B cell (primary cell): ENCODE results near the gene IFNK.

Experiments
- EZH2 ChIP-seq: IDR thresholded peaks from 2 replicates; pipeline ENCODE4 v1.6.1; 2012; ENCODE audit warnings: borderline replicate concordance, low read depth, mild to moderate bottlenecking, moderate library complexity, low read length; ENCODE audit not compliant: insufficient read depth, poor library complexity, severe bottlenecking
- TF ChIP-seq, protein P1 (sequence below): fragments of 200-600 bp; IDR thresholded peaks from one replicate; pipeline ENCODE4 v1.8.0; 2022; ENCODE audit warnings: antibody characterized with exemption, mild to moderate bottlenecking

DNA sequence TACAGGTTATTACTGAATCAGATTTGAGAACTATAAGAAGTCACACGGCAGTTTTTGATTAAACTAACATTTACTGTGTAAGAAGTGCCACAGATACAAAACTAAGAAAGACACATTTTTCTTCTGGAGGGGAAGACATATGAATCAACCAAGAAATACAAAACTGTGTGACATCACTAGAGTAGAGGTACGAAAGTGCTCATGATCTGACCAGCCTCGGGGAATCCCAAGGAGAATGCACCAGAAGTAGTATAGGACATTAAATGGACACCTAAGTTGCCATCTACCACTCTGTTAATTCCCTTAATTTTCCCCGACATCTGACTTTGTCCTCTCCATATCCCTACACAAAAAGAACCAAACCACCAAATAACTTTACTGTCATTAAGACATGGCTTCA, 5.3 kb upstream of the IFNK start:
- TF ChIP-seq, protein P1, sequence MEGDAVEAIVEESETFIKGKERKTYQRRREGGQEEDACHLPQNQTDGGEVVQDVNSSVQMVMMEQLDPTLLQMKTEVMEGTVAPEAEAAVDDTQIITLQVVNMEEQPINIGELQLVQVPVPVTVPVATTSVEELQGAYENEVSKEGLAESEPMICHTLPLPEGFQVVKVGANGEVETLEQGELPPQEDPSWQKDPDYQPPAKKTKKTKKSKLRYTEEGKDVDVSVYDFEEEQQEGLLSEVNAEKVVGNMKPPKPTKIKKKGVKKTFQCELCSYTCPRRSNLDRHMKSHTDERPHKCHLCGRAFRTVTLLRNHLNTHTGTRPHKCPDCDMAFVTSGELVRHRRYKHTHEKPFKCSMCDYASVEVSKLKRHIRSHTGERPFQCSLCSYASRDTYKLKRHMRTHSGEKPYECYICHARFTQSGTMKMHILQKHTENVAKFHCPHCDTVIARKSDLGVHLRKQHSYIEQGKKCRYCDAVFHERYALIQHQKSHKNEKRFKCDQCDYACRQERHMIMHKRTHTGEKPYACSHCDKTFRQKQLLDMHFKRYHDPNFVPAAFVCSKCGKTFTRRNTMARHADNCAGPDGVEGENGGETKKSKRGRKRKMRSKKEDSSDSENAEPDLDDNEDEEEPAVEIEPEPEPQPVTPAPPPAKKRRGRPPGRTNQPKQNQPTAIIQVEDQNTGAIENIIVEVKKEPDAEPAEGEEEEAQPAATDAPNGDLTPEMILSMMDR = no peak
- TF ChIP-seq EZH2 = no peak
